ENCODE results near the gene TMEM247.

TMEM247 gene

GRCh38 chr2:46479265-46479664, at the start of gene TMEM247:
Gene TMEM247, plus strand, starts transcription at chr2:46479565.
- TF ChIP-seq, protein P1, sequence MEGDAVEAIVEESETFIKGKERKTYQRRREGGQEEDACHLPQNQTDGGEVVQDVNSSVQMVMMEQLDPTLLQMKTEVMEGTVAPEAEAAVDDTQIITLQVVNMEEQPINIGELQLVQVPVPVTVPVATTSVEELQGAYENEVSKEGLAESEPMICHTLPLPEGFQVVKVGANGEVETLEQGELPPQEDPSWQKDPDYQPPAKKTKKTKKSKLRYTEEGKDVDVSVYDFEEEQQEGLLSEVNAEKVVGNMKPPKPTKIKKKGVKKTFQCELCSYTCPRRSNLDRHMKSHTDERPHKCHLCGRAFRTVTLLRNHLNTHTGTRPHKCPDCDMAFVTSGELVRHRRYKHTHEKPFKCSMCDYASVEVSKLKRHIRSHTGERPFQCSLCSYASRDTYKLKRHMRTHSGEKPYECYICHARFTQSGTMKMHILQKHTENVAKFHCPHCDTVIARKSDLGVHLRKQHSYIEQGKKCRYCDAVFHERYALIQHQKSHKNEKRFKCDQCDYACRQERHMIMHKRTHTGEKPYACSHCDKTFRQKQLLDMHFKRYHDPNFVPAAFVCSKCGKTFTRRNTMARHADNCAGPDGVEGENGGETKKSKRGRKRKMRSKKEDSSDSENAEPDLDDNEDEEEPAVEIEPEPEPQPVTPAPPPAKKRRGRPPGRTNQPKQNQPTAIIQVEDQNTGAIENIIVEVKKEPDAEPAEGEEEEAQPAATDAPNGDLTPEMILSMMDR (IDR thresholded peaks at IDR 0.05): no peak

DNA sequence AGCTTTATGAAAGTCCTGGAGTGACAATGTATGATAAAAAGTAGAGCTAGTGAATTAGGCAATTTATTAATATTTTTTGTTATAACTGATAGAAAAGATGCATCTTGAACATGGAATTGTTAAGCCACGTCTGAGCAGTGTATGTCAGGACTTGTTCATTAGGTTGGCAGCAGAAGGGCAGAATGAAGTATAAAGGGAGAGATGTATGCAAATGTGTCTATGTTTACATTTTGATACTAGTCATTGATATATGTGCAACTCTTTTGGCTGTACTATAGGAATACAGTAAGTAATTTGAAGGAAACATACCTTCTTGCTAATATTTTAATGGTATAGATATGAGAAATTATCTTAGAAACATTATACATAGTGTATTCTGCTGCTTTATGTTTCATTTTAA, 49.0 kb upstream of the TMEM247 start:
- TF ChIP-seq, protein P1 (IDR thresholded peaks at IDR 0.05): no peak

- TF ChIP-seq, protein P1 (IDR thresholded peaks at IDR 0.05): no peak
These were observed 48.4 kb upstream of the TMEM247 start for GRCh38 chr2:46430992-46431391.

- TF ChIP-seq, protein P1 (IDR thresholded peaks at IDR 0.05): no peak
These were observed 47.7 kb upstream of the TMEM247 start for GRCh38 chr2:46431481-46432235.

DNA sequence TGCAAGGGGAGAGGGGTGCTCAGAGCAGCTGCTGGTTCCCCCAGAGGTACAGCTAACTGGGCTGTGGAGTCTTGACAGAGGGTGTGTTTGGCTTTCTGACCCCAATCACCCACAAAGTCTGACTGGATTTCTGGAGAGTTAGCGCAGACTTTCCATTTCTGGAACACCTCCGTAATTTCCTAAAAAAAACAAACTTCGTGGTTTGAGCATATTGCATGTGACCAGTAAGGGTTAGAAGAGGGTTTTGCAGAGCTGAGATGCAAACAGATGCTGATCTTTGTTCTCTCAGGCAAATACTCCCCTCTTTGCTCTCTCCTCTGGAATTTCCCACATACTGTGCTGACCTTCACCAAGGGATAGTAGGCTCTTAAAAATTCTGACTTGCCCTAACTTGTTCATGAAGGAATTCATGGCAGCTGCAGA, 44.5 kb upstream of the TMEM247 start:
- TF ChIP-seq, protein P1 (IDR thresholded peaks at IDR 0.05): no peak

DNA sequence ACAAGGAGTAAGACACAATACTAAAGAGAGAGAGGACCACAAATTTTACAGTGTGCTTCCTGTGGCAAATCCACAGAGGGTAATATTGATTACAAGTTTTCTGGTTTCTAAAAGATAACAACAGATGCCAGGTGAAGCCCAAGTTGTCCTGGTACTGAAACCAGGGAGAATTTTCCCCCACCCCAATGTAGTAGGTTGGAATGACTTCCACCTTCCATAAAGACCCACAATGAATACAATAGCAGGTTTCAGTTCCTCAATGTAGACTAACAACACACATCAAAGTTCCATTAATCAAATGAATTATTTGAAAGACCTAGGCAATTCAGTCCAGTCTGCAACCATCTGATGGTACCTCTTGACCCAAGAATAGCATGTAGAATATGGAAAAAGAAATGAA, 44.0 kb upstream of the TMEM247 start:
- TF ChIP-seq, protein P1 (IDR thresholded peaks at IDR 0.05): no peak

DNA sequence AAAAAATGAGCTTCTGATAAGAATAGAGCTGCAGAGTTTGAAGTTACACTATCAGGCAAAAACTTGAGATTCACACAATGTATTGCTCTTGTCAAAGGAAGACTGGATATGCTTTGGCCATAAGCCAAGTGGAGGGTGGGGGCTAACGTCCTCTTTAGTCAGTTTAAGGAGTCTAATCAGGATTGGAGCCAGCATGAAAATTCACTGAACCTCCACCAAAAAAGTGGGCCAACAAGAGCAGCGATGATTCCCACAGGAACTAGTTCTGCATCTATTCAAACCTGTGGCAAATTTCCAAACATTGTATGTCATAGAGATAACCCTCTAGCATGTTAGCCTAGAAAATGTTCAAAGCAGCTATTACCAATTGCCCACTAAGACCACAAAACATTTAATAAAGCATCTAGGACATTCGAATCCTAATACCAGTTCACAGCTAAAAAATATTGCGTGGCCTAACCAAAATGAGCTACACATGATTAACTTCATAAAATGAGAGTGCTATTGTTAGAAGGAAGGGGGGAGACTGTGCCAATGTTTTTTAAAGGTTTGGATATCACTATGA, 43.5 kb upstream of the TMEM247 start:
- TF ChIP-seq, protein P1 (IDR thresholded peaks at IDR 0.05): no peak
